ENCODE data around the gene VASH1. TPM values are rescaled to one million over a fixed set of nuclear protein-coding genes. Genes with fewer than 3 reads are reported as not detected.
A peak's percentile ranks its signal among the peaks of the same experiment; 100 is the strongest.

Gene VASH1
- total and polyA plus RNA-seq, 2 experiments from 2014 or later = 0.78 to 2.8 TPM

- DNase-seq (ENCODE audit: low spot score) = no peak
- H3K4me2 ChIP-seq = peak overlapping the region; percentile 26; the same call in 1 of the 2 replicates
- H3K4me1 Mint-ChIP-seq = peaks cover 30% of the 10 kb centered on the region
Measured at GRCh38 chr14:76773188-76773885, 12.1 kb downstream of the VASH1 start.

More at GRCh38 chr14:76773188-76773885, 12.1 kb downstream of the VASH1 start:
- no peak overlapping the region for H3K27ac Mint-ChIP-seq
- H3K36me3 Mint-ChIP-seq (ENCODE audit: low read depth) = no peaks in the 10 kb centered on the region; the same call in 2 of the 3 replicates
- Histone ChIP-seq H3K36me3 (ENCODE audit: insufficient read depth) (no peaks in the 10 kb centered on the region), H2AFZ (no peak overlapping the region), H3K27ac (ENCODE audit: low read depth) (no peak overlapping the region), H3F3A (replicated peaks; ENCODE audit: low read depth) (no peaks in the 10 kb centered on the region), H3K27me3 (ENCODE audit: insufficient read depth) (no peaks in the 10 kb centered on the region), H4K20me1 (replicated peaks; ENCODE audit: insufficient read depth) (no peaks in the 10 kb centered on the region), H3K79me2 (replicated peaks; ENCODE audit: insufficient read depth) (no peaks in the 10 kb centered on the region), H3K4me1 (ENCODE audit: insufficient read depth) (no peaks in the 10 kb centered on the region; the same call in 1 of the 2 replicates), H3K4me3 (no peak overlapping the region), H3K9me2 (ENCODE audit: insufficient read depth) (no peaks in the 10 kb centered on the region)
- H3K4me3 Mint-ChIP-seq = no peak overlapping the region
- H3K9me3 Mint-ChIP-seq = 0 out of 3 replicates have a peak, but pooled peaks cover 4% of the 10 kb centered on the region
- peak; percentile 3; the same call in 1 of the 3 replicates for ATAC-seq
- TF ChIP-seq JUNB (IDR thresholded peaks at IDR 0.05; ENCODE audit: unreplicated experiment) (no peak), EZH2 (IDR thresholded peaks at IDR 0.05; ENCODE audit: low read depth, unreplicated experiment) (no peak), ZNF114 (CRISPR knock-in tag; IDR thresholded peaks at IDR 0.05) (no peak), ZNF462 (CRISPR knock-in tag; IDR thresholded peaks at IDR 0.05) (no peak), REST (IDR thresholded peaks at IDR 0.05; ENCODE audit: unreplicated experiment) (no peak), ZNF331 (CRISPR knock-in tag; IDR thresholded peaks at IDR 0.05; ENCODE audit: low read depth) (no peak), ETS1 (IDR thresholded peaks at IDR 0.05) (no peak)
- H3K27me3 Mint-ChIP-seq (ENCODE audit: insufficient read depth, low read depth, poor library complexity) = peaks cover 18% of the 10 kb centered on the region
